HepG2 (cell line): ENCODE measurements around the gene PGK2. TPM values are rescaled to one million over a fixed set of nuclear protein-coding genes. Genes with fewer than 3 reads are reported as not detected.

ENCODE experiments used
- BCL6 ChIP-seq: IDR thresholded peaks from 2 replicates; pipeline ENCODE4 v1.6.1; 2016; ENCODE audit warnings: missing genetic modification reagents, missing compliant biosample characterization
- KLF11 ChIP-seq: IDR thresholded peaks from 2 replicates; pipeline ENCODE4 v1.6.1; 2016; ENCODE audit warnings: missing compliant biosample characterization
- KLF6 ChIP-seq: IDR thresholded peaks from 2 replicates; pipeline ENCODE4 v1.8.0; 2016; ENCODE audit warnings: missing biosample characterization, missing genetic modification reagents
- MXD4 ChIP-seq: IDR thresholded peaks from 2 replicates; pipeline ENCODE4 v1.6.1; 2016; ENCODE audit warnings: mild to moderate bottlenecking, missing biosample characterization, missing genetic modification reagents
- PAWR ChIP-seq: sonication (generic); formaldehyde crosslinking; IDR thresholded peaks from 2 replicates; pipeline ENCODE4 v1.4.0; 2020; ENCODE audit warnings: missing genetic modification reagents, mild to moderate bottlenecking, borderline replicate concordance
- PPARG ChIP-seq: conservative IDR thresholded peaks from 2 replicates; pipeline ENCODE4 v1.6.1; 2016; ENCODE audit warnings: missing biosample characterization, missing genetic modification reagents
- THRA ChIP-seq: sonication (generic); formaldehyde crosslinking; IDR thresholded peaks from 2 replicates; pipeline ENCODE4 v1.4.0; 2020; ENCODE audit warnings: missing genetic modification reagents, borderline replicate concordance
- USF2 ChIP-seq, 2 experiments: sonication (generic) in 1 of 2; formaldehyde crosslinking in 1 of 2; IDR thresholded peaks; 2 replicates each; pipeline versions ENCODE4 v1.5.1 to v1.6.1; 2011 to 2020; ENCODE audit warnings: borderline replicate concordance in 1 of 2, low read depth in 1 of 2, low read length in 1 of 2, mild to moderate bottlenecking in 1 of 2, missing genetic modification reagents in 1 of 2, moderate library complexity in 1 of 2
- ZBTB14 ChIP-seq: sonication (generic); formaldehyde crosslinking; IDR thresholded peaks from 2 replicates; pipeline ENCODE4 v1.4.0; 2020; ENCODE audit warnings: missing genetic modification reagents
- ZBTB37 ChIP-seq: sonication (generic); formaldehyde crosslinking; IDR thresholded peaks from 2 replicates; pipeline ENCODE4 v1.4.0; 2020; ENCODE audit warnings: mild to moderate bottlenecking, missing genetic modification reagents
- ZGPAT ChIP-seq: IDR thresholded peaks from 2 replicates; pipeline ENCODE4 v1.6.1; 2016; ENCODE audit warnings: mild to moderate bottlenecking
- ZNF256 ChIP-seq: sonication (generic); formaldehyde crosslinking; conservative IDR thresholded peaks from 2 replicates; pipeline ENCODE4 v1.4.0; 2020; ENCODE audit warnings: missing genetic modification reagents
- ZNF326 ChIP-seq: sonication (generic); formaldehyde crosslinking; IDR thresholded peaks from 2 replicates; pipeline ENCODE4 v1.4.0; 2020; ENCODE audit warnings: missing genetic modification reagents, borderline replicate concordance
- ZNF547 ChIP-seq: sonication (generic); formaldehyde crosslinking; IDR thresholded peaks from 2 replicates; pipeline ENCODE4 v1.5.1; 2020; ENCODE audit warnings: mild to moderate bottlenecking, missing genetic modification reagents
- ZNF768 ChIP-seq: sonication (generic); formaldehyde crosslinking; IDR thresholded peaks from 2 replicates; pipeline ENCODE4 v1.4.0; 2020; ENCODE audit warnings: missing genetic modification reagents
- polyA plus RNA-seq, 8 experiments: library from polyadenylated mRNA; depleted of rRNA in 3 of 8; stranded (reverse) in 7 of 8; unstranded in 1 of 8; fragments of >200 nt; fragmentation: Illumina TruSeq in 4 of 8; extraction: Trizol in 4 of 8; gene quantifications; 2 replicates each; pipeline versions ENCODE4 v1.2.1 to v1.2.3, GENCODE V29; 2011 to 2016; ENCODE audit warnings: low read depth in 4 of 8, missing spikeins in 1 of 8, mixed read lengths in 1 of 8; ENCODE audit not compliant: insufficient read depth in 1 of 8
- total RNA-seq, 5 experiments: library from RNA; depleted of rRNA; stranded (reverse); fragments of >200 nt; fragmentation: Illumina TruSeq; extraction: Trizol; gene quantifications; 2 replicates each; pipeline ENCODE4 v1.2.3, GENCODE V29; 2016; ENCODE audit warnings: low read depth in 1 of 5
- TF ChIP-seq, protein P1 (sequence below): sonication (generic); formaldehyde crosslinking; IDR thresholded peaks from 2 replicates; pipeline ENCODE4 v1.4.0; 2020; ENCODE audit warnings: missing genetic modification reagents, borderline replicate concordance

The PGK2 gene
- total and polyA plus RNA-seq, 2 of the 13 experiments (the other 11 are each of a cell fraction or from before 2014, with no cell fraction given) = not detected

- TF ChIP-seq PAWR (CRISPR knock-in tag) (no peak), THRA (CRISPR knock-in tag) (no peak), ZBTB14 (CRISPR knock-in tag) (no peak), ZNF256 (CRISPR knock-in tag) (no peak), KLF11 (no peak), MXD4 (no peak), ZGPAT (CRISPR knock-in tag) (peak; percentile 87), ZNF326 (CRISPR knock-in tag) (no peak), ZNF768 (CRISPR knock-in tag) (no peak), ZNF547 (no peak), BCL6 (CRISPR knock-in tag) (peak; percentile 88), ZBTB37 (no peak), PPARG (CRISPR knock-in tag) (peak; percentile 35; the same call in 1 of the 2 replicates), USF2 (IDR thresholded peaks at IDR 0.05; ENCODE audit: low read depth, low read length) (no peak), USF2 (CRISPR knock-in tag; IDR thresholded peaks at IDR 0.05; ENCODE audit: borderline replicate concordance) (no peak), KLF6 (CRISPR knock-in tag) (peak; percentile 93)
- TF ChIP-seq, protein P1, sequence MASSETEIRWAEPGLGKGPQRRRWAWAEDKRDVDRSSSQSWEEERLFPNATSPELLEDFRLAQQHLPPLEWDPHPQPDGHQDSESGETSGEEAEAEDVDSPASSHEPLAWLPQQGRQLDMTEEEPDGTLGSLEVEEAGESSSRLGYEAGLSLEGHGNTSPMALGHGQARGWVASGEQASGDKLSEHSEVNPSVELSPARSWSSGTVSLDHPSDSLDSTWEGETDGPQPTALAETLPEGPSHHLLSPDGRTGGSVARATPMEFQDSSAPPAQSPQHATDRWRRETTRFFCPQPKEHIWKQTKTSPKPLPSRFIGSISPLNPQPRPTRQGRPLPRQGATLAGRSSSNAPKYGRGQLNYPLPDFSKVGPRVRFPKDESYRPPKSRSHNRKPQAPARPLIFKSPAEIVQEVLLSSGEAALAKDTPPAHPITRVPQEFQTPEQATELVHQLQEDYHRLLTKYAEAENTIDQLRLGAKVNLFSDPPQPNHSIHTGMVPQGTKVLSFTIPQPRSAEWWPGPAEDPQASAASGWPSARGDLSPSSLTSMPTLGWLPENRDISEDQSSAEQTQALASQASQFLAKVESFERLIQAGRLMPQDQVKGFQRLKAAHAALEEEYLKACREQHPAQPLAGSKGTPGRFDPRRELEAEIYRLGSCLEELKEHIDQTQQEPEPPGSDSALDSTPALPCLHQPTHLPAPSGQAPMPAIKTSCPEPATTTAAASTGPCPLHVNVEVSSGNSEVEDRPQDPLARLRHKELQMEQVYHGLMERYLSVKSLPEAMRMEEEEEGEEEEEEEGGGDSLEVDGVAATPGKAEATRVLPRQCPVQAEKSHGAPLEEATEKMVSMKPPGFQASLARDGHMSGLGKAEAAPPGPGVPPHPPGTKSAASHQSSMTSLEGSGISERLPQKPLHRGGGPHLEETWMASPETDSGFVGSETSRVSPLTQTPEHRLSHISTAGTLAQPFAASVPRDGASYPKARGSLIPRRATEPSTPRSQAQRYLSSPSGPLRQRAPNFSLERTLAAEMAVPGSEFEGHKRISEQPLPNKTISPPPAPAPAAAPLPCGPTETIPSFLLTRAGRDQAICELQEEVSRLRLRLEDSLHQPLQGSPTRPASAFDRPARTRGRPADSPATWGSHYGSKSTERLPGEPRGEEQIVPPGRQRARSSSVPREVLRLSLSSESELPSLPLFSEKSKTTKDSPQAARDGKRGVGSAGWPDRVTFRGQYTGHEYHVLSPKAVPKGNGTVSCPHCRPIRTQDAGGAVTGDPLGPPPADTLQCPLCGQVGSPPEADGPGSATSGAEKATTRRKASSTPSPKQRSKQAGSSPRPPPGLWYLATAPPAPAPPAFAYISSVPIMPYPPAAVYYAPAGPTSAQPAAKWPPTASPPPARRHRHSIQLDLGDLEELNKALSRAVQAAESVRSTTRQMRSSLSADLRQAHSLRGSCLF = no peak
Observed at GRCh38 chr6:49766762-49767161, 20.3 kb downstream of the PGK2 start (continued).
